GM18505 (cell line): ENCODE data around the gene DHCR24.

Experiments
- ATAC-seq: cut with Tn5 transposase; IDR thresholded peaks from one replicate; pipeline ENCODE4 v1.9.1; 2021; ENCODE audit not compliant: unreplicated experiment
- POLR2A ChIP-seq: IDR thresholded peaks from 4 replicates; pipeline ENCODE4 v1.6.1; 2011; ENCODE audit warnings: borderline replicate concordance; ENCODE audit not compliant: insufficient read depth, insufficient read length; ENCODE audit errors: extremely low read depth

The DHCR24 gene

GRCh38 chr1:54838565-54839180, 48.3 kb downstream of the DHCR24 start:
- TF ChIP-seq POLR2A: no peak
- no peak for ATAC-seq

- no peak for TF ChIP-seq POLR2A
- ATAC-seq: no peak
Measured at GRCh38 chr1:54837002-54837853, 49.8 kb downstream of the DHCR24 start.

GRCh38 chr1:54836594-54836993, 50.4 kb downstream of the DHCR24 start:
- no peak for TF ChIP-seq POLR2A
- no peak for ATAC-seq

GRCh38 chr1:54835970-54836369, 51.0 kb downstream of the DHCR24 start:
- no peak for TF ChIP-seq POLR2A
- no peak for ATAC-seq

GRCh38 chr1:54835131-54835898, 51.7 kb downstream of the DHCR24 start:
- TF ChIP-seq POLR2A: no peak
- ATAC-seq: no peak

- no peak for ATAC-seq
- no peak for TF ChIP-seq POLR2A
Measured at GRCh38 chr1:54834007-54834541, 52.9 kb downstream of the DHCR24 start.

GRCh38 chr1:54833121-54833520, 53.9 kb downstream of the DHCR24 start:
- no peak for TF ChIP-seq POLR2A
- ATAC-seq: no peak

GRCh38 chr1:54826226-54826816, 60.7 kb downstream of the DHCR24 start:
- TF ChIP-seq POLR2A: no peak
- ATAC-seq: no peak

GRCh38 chr1:54825696-54826095, 61.3 kb downstream of the DHCR24 start:
- ATAC-seq: no peak
- no peak for TF ChIP-seq POLR2A

- no peak for ATAC-seq
- no peak for TF ChIP-seq POLR2A
Measured at GRCh38 chr1:54823670-54824069, 63.3 kb downstream of the DHCR24 start.

GRCh38 chr1:54819733-54820132, 67.3 kb downstream of the DHCR24 start:
- ATAC-seq: no peak
- TF ChIP-seq POLR2A: no peak

GRCh38 chr1:54819195-54819536, 67.8 kb downstream of the DHCR24 start:
- no peak for ATAC-seq
- TF ChIP-seq POLR2A: no peak

GRCh38 chr1:54818461-54819194, 68.4 kb downstream of the DHCR24 start:
- ATAC-seq: no peak
- TF ChIP-seq POLR2A: no peak

- ATAC-seq: no peak
Measured at GRCh38 chr1:54816951-54817350, 70.0 kb downstream of the DHCR24 start.

More at GRCh38 chr1:54816951-54817350, 70.0 kb downstream of the DHCR24 start:
- no peak for TF ChIP-seq POLR2A
